NOMO-1 (cell line): ENCODE data around the gene CDK4.

Experiments
- DNase-seq, 2 experiments: peaks; one replicate each; lab custom pipeline; 2025; ENCODE audit not compliant: unreplicated experiment in 2 of 2; lab: John Stamatoyannopoulos, UW

CDK4 gene

GRCh38 chr12:57758552-57759359 lies 6.6 kb upstream of the CDK4 start:
- DNase-seq: no peak

DNA sequence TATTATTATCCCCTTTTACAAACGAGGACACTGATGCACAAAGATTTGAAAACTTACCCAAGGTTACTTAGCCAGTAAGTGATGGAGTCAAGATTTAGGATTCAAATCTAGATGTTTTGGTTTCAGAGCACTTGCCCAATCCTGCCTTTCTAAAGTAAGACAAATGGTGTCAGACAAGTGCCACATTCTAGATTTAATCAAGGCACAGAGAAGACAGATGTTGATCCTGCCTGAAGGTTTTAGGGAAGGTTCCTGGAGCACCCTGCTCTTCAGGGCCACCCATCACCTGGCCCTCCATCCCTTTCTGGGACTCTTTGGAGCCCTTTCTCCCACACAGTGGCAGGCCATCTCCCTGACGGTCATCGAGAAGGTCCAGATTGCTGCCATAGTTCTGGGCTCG lies 5.7 kb upstream of the CDK4 start:
- no peak for DNase-seq

GRCh38 chr12:57756406-57757341 lies 4.6 kb upstream of the CDK4 start:
- DNase-seq: peak; percentile 42 to 58

DNA sequence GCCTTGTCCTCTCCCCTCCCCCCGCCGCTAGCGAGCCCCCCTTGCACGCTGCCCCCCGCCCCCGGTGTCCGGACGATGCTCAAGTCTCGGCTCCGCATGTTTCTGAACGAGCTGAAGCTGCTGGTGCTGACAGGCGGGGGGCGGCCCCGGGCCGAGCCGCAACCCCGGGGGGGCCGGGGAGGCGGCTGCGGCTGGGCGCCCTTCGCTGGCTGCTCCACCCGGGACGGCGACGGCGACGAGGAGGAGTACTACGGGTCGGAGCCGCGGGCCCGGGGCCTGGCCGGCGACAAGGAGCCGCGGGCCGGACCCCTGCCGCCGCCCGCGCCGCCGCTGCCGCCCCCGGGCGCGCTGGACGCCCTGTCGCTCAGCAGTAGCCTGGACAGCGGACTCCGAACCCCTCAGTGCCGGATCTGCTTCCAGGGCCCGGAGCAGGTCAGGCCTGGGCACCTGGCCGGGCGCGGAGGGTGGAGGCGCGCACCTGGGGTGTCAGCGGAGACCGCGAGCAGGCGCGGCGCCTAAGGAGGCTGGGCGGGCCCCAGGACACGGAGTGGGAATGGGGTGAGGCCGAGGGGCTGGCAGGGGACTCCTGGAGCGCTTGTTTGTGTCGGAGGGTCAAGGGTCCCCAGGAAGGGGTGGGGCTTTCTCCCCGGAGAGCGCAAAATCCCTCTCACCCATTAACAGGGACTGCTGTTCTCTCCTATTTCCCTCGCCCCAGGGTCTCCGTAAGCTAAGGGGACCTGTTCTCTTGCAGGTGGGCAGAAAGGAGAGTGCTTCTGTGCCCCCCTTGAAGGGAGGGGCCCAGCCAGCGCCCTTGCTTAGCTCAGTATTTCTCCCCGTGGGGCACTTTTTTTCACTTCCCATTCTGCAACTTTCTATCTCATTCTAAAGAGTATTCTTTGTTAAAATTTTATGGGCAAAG lies 3.6 kb upstream of the CDK4 start:
- peak in 1 of 2 experiments; percentile 58 for DNase-seq

DNA sequence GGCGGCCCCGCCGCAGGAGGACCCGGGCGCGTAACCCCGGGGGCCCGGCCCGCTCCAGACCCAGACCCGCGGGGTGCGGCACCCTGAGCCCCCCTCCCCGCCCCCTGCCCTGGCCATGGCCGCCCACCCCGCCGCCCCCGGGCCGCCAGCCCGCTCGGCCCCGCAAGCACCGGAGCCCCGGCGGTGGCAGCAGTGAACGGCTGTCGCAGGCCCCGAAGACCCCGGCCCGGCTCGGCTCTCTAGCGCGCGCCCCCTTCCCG lies 3.0 kb upstream of the CDK4 start:
- DNase-seq: no peak

DNA sequence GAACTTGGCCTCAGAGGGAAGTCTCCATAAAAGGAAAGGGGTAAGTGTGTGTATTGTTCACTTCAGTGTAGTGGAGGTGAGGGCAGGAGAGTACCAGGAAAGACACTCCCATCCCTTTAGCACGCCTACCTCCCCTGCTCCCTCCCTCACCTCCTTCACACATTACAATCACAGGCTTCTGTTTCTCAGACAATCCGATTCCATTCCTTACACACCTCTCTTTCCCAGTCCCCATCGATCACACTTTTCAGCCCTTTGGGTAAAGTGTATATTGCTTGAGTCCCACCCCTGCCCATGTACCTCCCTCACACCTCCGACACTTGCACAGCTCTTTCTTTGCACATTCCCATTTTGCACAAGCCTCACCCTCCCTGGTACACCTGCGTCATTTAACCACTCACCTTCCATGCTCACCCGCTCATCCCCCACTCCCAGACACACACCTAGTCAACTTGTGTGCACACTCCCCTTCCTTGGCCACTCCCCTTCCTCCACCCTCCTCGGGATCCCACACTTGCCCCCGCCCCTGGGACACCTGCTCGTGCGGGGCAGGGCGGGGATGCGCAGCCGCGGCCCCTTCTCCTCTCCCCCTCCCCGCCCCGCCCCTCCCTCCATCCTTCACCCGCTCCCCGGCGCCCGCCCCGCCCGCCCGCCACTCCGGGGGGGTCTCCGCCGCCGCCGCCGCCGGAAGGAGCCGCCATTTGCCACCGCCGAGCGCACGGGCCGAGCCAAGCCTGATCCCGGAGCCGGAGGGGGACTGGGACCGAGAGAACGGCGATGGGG lies 2.5 kb upstream of the CDK4 start, which contains the start of gene MARCHF9:
MARCHF9 (plus strand) TSS at position 693 of the 783 bp plus-strand sequence. CDS start 426 bp downstream, outside the sequence.
- DNase-seq: peak; percentile 36 to 57

- DNase-seq: no peak
Observed at GRCh38 chr12:57753756-57754337, 1.7 kb upstream of the CDK4 start.

GRCh38 chr12:57752668-57753000 lies 524 bp upstream of the CDK4 start:
- DNase-seq: no peak

DNA sequence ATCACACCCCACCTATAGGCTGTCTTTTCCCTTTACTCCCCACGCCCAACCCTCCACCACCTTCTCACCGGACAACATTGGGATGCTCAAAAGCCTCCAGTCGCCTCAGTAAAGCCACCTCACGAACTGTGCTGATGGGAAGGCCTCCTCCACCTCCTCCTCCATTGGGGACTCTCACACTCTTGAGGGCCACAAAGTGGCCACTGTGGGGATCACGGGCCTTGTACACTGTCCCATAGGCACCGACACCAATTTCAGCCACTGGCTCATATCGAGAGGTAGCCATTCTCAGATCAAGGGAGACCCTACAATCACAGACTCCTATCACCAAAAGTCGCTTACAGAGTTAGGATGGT lies 700 bp downstream of the CDK4 start:
- no peak for DNase-seq

DNA sequence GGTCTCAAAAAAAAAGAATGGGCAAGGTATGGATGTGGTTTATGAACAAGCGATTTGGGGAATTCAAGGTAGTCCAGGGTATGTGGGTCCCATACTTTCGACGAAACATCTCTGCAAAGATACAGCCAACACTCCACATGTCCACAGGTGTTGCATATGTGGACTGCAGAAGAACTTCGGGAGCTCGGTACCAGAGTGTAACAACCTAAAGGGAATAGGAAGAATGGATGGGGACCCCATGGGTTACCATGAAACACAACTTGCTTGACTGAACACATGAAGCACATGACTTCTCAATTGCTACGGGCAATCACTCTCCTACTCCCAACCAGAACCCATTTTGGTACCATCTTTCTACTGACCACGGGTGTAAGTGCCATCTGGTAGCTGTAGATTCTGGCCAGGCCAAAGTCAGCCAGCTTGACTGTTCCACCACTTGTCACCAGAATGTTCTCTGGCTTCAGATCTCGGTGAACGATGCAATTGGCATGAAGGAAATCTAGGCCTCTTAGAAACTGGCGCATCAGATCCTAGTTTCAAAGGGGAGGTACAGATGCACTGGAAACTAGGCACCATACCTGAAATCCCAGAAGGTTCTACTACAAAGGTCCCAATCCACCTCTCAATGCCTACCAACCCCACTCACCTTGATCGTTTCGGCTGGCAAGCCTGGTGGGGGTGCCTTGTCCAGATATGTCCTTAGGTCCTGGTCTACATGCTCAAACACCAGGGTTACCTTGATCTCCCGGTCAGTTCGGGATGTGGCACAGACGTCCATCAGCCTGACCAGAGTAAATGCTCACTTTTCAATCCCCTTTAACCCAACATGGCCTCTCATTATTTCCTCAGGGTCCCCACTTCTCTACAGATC lies 1.3 kb downstream of the CDK4 start:
- DNase-seq: no peak

- no peak for DNase-seq
Observed at GRCh38 chr12:57749061-57749460, 3.0 kb downstream of the CDK4 start.

- no peak for DNase-seq
Observed at GRCh38 chr12:57746025-57746424, 6.1 kb downstream of the CDK4 start.

DNA sequence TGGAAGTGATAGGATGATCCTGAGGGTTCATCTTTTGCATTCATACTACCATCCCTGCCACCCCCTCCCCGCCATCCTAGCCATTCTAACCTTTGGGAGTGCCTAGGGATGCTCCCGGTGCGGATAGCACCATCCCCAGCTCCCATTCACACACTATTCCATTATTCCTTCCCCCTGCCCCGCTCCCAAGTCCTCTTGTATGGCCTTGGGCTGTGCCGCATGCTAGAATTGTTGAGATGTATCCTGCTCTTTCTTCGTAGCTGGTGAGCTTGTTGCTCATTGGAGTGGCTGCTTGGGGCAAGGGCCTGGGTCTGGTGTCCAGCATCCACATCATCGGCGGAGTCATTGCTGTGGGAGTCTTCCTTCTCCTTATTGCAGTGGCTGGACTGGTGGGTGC lies 6.6 kb downstream of the CDK4 start:
- DNase-seq: no peak

DNA sequence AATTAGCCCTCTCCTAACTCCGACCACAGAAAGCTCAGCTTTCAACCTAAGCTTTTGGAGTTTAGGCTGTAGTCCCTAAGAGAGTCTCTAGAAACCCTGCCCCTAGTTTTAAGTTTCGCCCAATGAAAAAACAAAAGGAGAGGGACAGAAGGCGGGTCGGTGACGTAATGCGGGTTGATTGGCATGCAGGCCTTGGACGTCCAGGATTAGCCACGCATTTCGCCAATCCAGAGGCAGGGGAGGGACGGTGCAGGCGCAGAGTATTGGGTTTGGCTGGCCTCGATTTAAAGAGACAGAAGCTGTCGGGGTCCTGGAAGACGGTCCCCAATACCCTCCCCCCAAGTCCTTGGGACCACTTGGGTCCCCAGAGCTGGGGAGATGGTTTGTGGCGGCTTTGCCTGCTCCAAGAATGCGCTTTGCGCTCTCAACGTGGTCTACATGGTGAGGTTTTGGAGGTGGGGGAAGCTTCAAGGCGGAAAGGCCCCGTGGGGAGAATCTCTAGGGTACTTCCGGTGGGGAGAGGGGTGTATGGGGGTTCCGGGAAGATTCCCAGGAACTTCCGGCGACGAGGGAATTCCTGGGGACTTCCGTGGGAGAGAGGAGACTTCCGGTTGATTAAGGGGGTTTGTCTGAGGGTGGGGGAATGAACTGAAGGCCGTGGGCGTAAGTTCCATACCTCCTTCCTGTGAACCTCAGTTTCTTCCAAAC lies 7.2 kb downstream of the CDK4 start, which contains the start of gene TSPAN31:
TSPAN31 (plus strand) TSS at position 263 of the 708 bp plus-strand sequence; CDS start at position 379, 116 bp downstream.
- DNase-seq: peak; percentile 98

DNA sequence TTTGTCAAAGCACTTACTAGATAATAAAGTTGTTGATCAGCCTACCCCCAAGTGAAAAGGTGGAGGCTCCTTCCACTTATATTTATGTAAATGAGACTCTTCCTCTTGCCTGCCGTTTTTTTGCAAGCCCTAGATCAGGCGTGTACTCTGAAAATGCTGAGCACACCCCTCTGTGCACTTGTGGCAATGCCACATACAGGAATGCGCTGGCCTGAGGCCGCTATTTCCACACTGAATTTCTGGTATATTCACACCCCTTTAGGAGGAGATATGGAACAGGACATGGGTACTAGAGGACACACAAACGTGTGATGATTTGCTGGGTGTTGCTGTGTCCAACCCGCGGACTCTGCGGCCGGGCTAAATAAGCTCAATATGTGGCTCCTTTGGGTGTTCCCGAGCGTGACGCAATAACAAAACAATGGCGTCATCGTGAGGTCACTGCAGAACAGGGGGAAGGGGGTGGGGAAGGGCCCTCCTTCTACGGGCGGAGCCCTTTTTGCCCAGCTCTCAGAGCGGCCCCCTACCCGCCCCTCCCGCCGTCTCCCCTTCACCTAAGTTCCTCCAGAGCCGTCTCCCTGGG lies 7.8 kb downstream of the CDK4 start:
- DNase-seq: peak; percentile 45 to 57

DNA sequence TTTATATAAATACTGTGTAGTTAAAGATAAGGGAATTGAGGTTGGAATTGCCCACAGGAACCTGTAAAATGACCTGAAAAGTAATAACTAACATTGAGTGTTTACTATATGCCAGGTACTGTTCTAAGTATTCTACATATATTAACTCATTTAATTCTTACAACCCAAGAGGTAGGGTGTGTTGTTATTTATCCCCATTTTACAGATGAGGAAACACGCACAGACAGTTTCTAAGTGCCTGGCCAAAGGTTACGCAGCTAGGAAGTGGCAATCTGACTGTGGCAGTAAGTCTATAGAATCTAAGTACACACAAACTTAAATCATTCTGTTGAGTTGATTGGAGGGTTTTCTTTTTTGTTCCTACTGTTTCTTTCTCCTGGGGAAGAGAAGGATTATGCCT lies 8.3 kb downstream of the CDK4 start:
- DNase-seq: no peak

DNA sequence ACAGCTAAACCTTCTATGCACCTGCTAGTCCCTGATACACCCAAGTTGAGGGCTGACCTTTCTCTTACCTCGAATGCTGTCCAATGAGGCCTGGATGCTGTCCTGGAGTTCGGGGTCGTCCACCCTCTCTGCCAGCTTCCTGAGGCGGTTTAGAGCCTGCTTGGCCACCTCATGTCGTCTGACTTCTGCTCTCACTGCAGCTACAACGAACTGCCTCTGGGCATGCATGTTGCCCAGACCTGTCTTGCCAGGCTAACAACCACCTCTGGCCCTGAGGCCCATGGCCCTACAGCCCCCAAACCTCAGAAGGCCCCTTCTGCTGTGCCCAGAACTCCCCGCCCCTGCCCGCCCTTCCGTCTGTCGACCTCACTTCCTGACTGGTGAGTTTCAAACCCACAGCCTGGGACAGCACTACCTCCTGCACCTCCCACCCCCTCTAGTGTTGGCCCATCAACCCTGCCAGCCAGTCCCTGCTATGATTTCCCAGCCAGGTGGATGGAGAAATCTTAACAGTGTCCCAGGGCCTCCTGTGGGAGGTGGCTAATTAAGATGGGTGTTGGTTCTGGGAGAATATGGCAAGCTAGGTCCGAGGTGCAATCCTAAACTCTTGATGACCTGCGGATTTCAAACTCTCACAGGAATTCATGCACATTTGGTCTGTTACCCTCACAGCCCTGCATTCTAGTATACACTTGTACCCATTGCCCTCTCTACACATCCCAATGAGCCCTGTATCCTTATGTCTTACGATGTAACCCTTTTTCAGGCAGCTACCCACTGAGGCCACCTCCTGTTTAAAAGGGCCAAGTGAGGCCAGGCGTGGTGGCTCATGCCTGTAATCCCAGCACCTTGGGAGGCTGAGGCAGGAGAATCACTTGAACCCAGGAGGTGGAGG lies 10.0 kb downstream of the CDK4 start:
- DNase-seq: peak; percentile 60 to 84
